Measurements from ENCODE around the gene UBASH3B.

GRCh38 chr11:122836916-122837315 is 181.4 kb downstream of the UBASH3B start:
- TF ChIP-seq POLR2AphosphoS5 (IDR thresholded peaks at IDR 0.05) (no peak), CTCF (IDR thresholded peaks at IDR 0.05) (no peak), EP300 (IDR thresholded peaks at IDR 0.05) (no peak)

Measured in gastroesophageal sphincter (tissue), 3 donors.